Kidney (tissue), 14 donors: Measurements from ENCODE around the gene MYH10. TPM values are rescaled to one million over a fixed set of nuclear protein-coding genes. Genes with fewer than 3 reads are reported as not detected.
A peak's percentile ranks its signal among the peaks of the same experiment; 100 is the strongest.

ENCODE experiments used
- DNase-seq, 5 donors: peaks; one replicate each; pipeline ENCODE4 v3.0.0-alpha.2; 2013 to 2020
- FAIRE-seq: peaks from 2 replicates; lab custom pipeline; 2012; peaks lifted over from hg19 to GRCh38; lab: Jason Lieb, UNC
- H3K27ac ChIP-seq, 2 donors: one replicate each; pipeline ENCODE4 v1.7.0; 2013; ENCODE audit warnings: low read depth in 2 of 2, low read length in 2 of 2, inconsistent platforms in 1 of 2
- H3K27me3 ChIP-seq: one replicate; pipeline ENCODE4 v1.7.1; 2013; ENCODE audit warnings: low read length, inconsistent platforms; ENCODE audit not compliant: control insufficient read depth, insufficient read depth
- H3K36me3 ChIP-seq, 3 donors: one replicate each; pipeline versions ENCODE4 v1.7.0 to v1.7.1; 2013; ENCODE audit warnings: low read length in 3 of 3, control low read depth in 1 of 3, inconsistent platforms in 1 of 3; ENCODE audit not compliant: insufficient read depth in 3 of 3, control insufficient read depth in 2 of 3
- H3K4me1 ChIP-seq, 3 donors: one replicate each; pipeline versions ENCODE4 v1.7.0 to v1.7.1; 2013; ENCODE audit warnings: low read length in 3 of 3, inconsistent platforms in 1 of 3, low read depth in 1 of 3; ENCODE audit not compliant: control insufficient read depth in 2 of 3, insufficient read depth in 2 of 3
- H3K4me3 ChIP-seq, 3 donors: one replicate each; pipeline versions ENCODE4 v1.7.0 to v1.8.1; 2013; ENCODE audit warnings: low read length in 3 of 3, control low read depth in 1 of 3, inconsistent platforms in 1 of 3
- H3K9ac ChIP-seq, 3 donors: one replicate each; pipeline versions ENCODE4 v1.7.0 to v1.7.1; 2013; ENCODE audit warnings: low read length in 3 of 3, control low read depth in 1 of 3, inconsistent platforms in 1 of 3
- H3K9me3 ChIP-seq, 3 donors: one replicate each; pipeline versions ENCODE4 v1.7.0 to v1.7.1; 2013; ENCODE audit warnings: low read length in 3 of 3, control low read depth in 1 of 3, inconsistent platforms in 1 of 3; ENCODE audit not compliant: control insufficient read depth in 2 of 3, insufficient read depth in 1 of 3
- CTCF ChIP-seq: IDR thresholded peaks from 3 replicates; pipeline ENCODE4 v1.5.1; 2012; ENCODE audit warnings: mild to moderate bottlenecking, moderate library complexity, borderline replicate concordance; ENCODE audit not compliant: insufficient read depth; ENCODE audit errors: extremely low read depth
- intact Hi-C: fragments of 100-400 bp; cut with DNase I; formaldehyde crosslinking; loops from one replicate; pipeline ENCODE4 v1.11.1; 2022
- polyA plus RNA-seq: library from polyadenylated mRNA; stranded (reverse); fragments of 350-450 nt; fragmentation: Illumina TruSeq; extraction: RNeasy Lipid Tissue Mini Kit (QIAGEN cat#74804); gene quantifications from one replicate; pipeline ENCODE4 v1.2.3, GENCODE V29; 2014; ENCODE audit warnings: low read depth, low replicate concordance; ENCODE audit not compliant: insufficient read depth
- total RNA-seq: library from RNA; stranded (reverse); fragmentation: NEBNext Ultra II Directional; extraction: Animal tissue kit (Norgen Biotek cat#: 25700); gene quantifications from one replicate; pipeline ENCODE4 v1.2.1, GENCODE V29; 2021
- donor health status: control.
- donor health status: control.
- donor health status: control.
- donor health status: control.
- donor health status: control.
- donor health status: DM: yes; HTN: yes; CAD: no.
- donor health status: Normal renal cell carcinoma (clear cell type).

The MYH10 gene
- total and polyA plus RNA-seq, 2 donors from 2014 or later = 23.6 to 104 TPM

DNA sequence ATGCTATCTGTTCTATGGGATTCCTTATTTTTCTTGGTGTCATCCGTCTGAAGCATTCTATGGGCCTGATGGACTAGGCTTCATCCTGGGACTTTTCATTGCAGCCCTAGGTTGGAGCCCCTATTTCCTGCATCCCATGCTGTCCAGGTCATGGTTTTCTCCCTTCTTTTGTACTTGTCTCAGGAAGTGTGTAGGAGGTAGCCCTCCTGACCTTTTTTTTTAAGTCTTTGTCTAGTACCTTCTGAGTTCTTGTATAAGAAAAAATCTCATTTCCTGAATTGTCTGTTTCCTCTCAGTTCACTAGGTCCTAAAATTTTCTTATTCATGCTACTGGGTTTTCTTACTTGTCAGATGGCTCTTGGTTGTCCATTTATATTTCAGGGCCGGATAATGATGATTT, 188.8 kb downstream of the MYH10 start:
- peaks cover 0 to 13% (median 10%) of the 10 kb centered on the region in 3 donors for H3K36me3 ChIP-seq
- intact Hi-C loops = no loop called here
- H3K27ac ChIP-seq = no peak overlapping the region
- H3K4me1 ChIP-seq = peaks cover 0 to 6% (median 4%) of the 10 kb centered on the region in 3 donors
- H3K4me3 ChIP-seq = no peak overlapping the region
- DNase-seq = no peak
- no peak overlapping the region for H3K9ac ChIP-seq
- no peak for TF ChIP-seq CTCF
- no peaks in the 10 kb centered on the region for H3K9me3 ChIP-seq
- no peak for FAIRE-seq
- no peaks in the 10 kb centered on the region for H3K27me3 ChIP-seq

DNA sequence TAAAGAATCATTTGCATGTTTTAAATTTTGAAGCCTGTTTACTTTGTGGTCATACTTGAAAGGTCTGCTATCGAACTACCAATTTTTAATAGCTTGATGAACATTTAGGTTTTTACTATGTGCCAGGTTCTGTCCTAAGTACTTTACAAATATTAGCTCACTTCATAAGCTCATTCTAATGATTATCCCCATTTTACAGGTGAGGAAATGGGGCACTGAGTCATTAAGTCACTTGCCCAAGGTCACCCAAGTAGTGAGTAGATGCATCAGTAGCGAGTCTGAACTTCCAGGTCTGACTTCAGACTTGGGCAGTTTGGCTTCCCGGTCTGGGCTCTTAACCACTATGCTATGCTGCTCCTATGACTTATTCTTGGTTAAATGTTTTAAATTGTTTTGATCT, 190.8 kb downstream of the MYH10 start:
- H3K9me3 ChIP-seq = no peaks in the 10 kb centered on the region
- FAIRE-seq = no peak
- peaks cover 0 to 7% (median 4%) of the 10 kb centered on the region in 3 donors for H3K36me3 ChIP-seq
- intact Hi-C loops = no loop called here
- H3K4me3 ChIP-seq = no peak overlapping the region
- no peak overlapping the region for H3K9ac ChIP-seq
- H3K27me3 ChIP-seq = no peaks in the 10 kb centered on the region
- no peak for DNase-seq
- H3K4me1 ChIP-seq = peaks cover 0 to 6% (median 6%) of the 10 kb centered on the region in 3 donors
- no peak for TF ChIP-seq CTCF
- no peak overlapping the region for H3K27ac ChIP-seq

GRCh38 chr17:8438441-8438840, 192.1 kb downstream of the MYH10 start:
- no peak for FAIRE-seq
- DNase-seq = no peak
- intact Hi-C loops = no loop called here
- peaks cover 0 to 4% (median 0%) of the 10 kb centered on the region in 3 donors for H3K36me3 ChIP-seq
- H3K9me3 ChIP-seq = no peaks in the 10 kb centered on the region
- H3K27me3 ChIP-seq = no peaks in the 10 kb centered on the region
- peaks cover 0 to 6% (median 6%) of the 10 kb centered on the region in 3 donors for H3K4me1 ChIP-seq
- no peak overlapping the region for H3K27ac ChIP-seq
- no peak overlapping the region for H3K4me3 ChIP-seq
- H3K9ac ChIP-seq = no peak overlapping the region
- no peak for TF ChIP-seq CTCF

GRCh38 chr17:8436844-8437171, 193.7 kb downstream of the MYH10 start:
- H3K27me3 ChIP-seq = no peaks in the 10 kb centered on the region
- peak overlapping the region; percentile 97 to 99 for H3K27ac ChIP-seq
- peak overlapping the region; percentile 84 to 95 (median 89) for H3K4me3 ChIP-seq
- no peak for TF ChIP-seq CTCF
- intact Hi-C loops = no loop called here
- DNase-seq (peak in 2 of 5 donors; percentile 12 to 40), FAIRE-seq (no peak)
- H3K36me3 ChIP-seq = peaks cover 0 to 4% (median 0%) of the 10 kb centered on the region in 3 donors
- H3K9ac ChIP-seq = peak overlapping the region; percentile 13 to 88 (median 61)
- H3K4me1 ChIP-seq = peaks cover 0 to 5% (median 4%) of the 10 kb centered on the region in 3 donors
- no peaks in the 10 kb centered on the region for H3K9me3 ChIP-seq
